ENCODE measurements around the gene LRR1. TPM values are rescaled to one million over a fixed set of nuclear protein-coding genes. Genes with fewer than 3 reads are reported as not detected.

LRR1 gene
- total and polyA plus RNA-seq, 2 of the 4 experiments (the other 2 are of a cell fraction): 11.6 to 20.8 TPM

GRCh38 chr14:49633640-49634546 lies 35.2 kb downstream of the LRR1 start (continued):
- no peak for TF ChIP-seq ELK1 (IDR thresholded peaks at IDR 0.05; ENCODE audit: borderline replicate concordance, low read depth, low read length)
- peak; percentile 40; the same call in 1 of the 2 replicates for TF ChIP-seq BHLHE40 (IDR thresholded peaks at IDR 0.05; ENCODE audit: low read depth, low read length)
- TF ChIP-seq RAD21 (IDR thresholded peaks at IDR 0.05; ENCODE audit: low read length): peak; percentile 84
